GM12878 (cell line): ENCODE data around the gene HOOK2. TPM values are rescaled to one million over a fixed set of nuclear protein-coding genes. Genes with fewer than 3 reads are reported as not detected.

Experiments
- CBFB ChIP-seq: IDR thresholded peaks from 2 replicates; pipeline ENCODE4 v1.6.1; 2016; ENCODE audit warnings: antibody characterized with exemption, low read depth
- CUX1 ChIP-seq: IDR thresholded peaks from 2 replicates; pipeline ENCODE4 v1.6.1; 2012; ENCODE audit warnings: improper control_type of control experiment, low read depth, low read length; ENCODE audit not compliant: insufficient replicate concordance
- HDGF ChIP-seq: fragments of 450-650 bp; IDR thresholded peaks from 2 replicates; pipeline ENCODE4 v1.6.1; 2016; ENCODE audit warnings: antibody characterized with exemption
- KDM1A ChIP-seq: fragments of 200-600 bp; sonication (generic); IDR thresholded peaks from 2 replicates; pipeline ENCODE4 v1.6.1; 2016; ENCODE audit warnings: borderline replicate concordance
- MYB ChIP-seq: fragments of 150-350 bp; IDR thresholded peaks from 2 replicates; pipeline ENCODE4 v1.6.1; 2014; ENCODE audit warnings: mild to moderate bottlenecking, low read depth, low read length, borderline replicate concordance
- NR2C2 ChIP-seq: IDR thresholded peaks from 2 replicates; pipeline ENCODE4 v1.6.1; 2011; ENCODE audit warnings: borderline replicate concordance, low read depth; ENCODE audit not compliant: control insufficient read depth, insufficient read length
- PKNOX1 ChIP-seq: fragments of 450-650 bp; IDR thresholded peaks from 2 replicates; pipeline ENCODE4 v1.6.1; 2016; ENCODE audit warnings: mild to moderate bottlenecking
- POLR2AphosphoS5 ChIP-seq: IDR thresholded peaks from 2 replicates; pipeline ENCODE4 v1.6.1; 2011; ENCODE audit warnings: mild to moderate bottlenecking, low read length, inconsistent platforms
- RAD51 ChIP-seq: fragments of 450-650 bp; IDR thresholded peaks from 2 replicates; pipeline ENCODE4 v1.6.1; 2016; ENCODE audit warnings: moderate library complexity, mild to moderate bottlenecking, inconsistent platforms
- SMARCA5 ChIP-seq: fragments of 450-650 bp; IDR thresholded peaks from 2 replicates; pipeline ENCODE4 v1.6.1; 2017; ENCODE audit warnings: mild to moderate bottlenecking
- TCF12 ChIP-seq: IDR thresholded peaks from 2 replicates; pipeline ENCODE4 v1.6.1; 2011; ENCODE audit warnings: low read depth, mild to moderate bottlenecking, low read length
- polyA plus RNA-seq, 11 experiments: library from polyadenylated mRNA; depleted of rRNA in 4 of 11; unstranded in 6 of 11; stranded (reverse) in 5 of 11; fragments of >200 nt; fragmentation: Nextera tagmentation in 4 of 11; fragmentation: Illumina TruSeq in 1 of 11; extraction: Ambion mirVana in 4 of 11; extraction: Trizol in 1 of 11; gene quantifications; 1 replicate in 1 of 11; 2 replicates in 10 of 11; pipeline versions ENCODE4 v1.2.1 to v1.2.3, GENCODE V29; 2011 to 2016; ENCODE audit warnings: inconsistent platforms in 2 of 11, missing spikeins in 2 of 11, low read depth in 1 of 11
- total RNA-seq, 4 experiments: library from RNA; depleted of rRNA in 3 of 4; stranded (reverse); fragments of >200 nt in 3 of 4; fragmentation: Illumina TruSeq in 1 of 4; extraction: Trizol in 1 of 4; gene quantifications; 2 replicates each; pipeline versions ENCODE4 v1.2.1 to v1.2.3, GENCODE V29; 2013 to 2021
- TF ChIP-seq, protein P1 (sequence below): IDR thresholded peaks from 2 replicates; pipeline ENCODE4 v1.6.1; 2012; ENCODE audit warnings: low read depth, low read length, improper control_type of control experiment
- TF ChIP-seq, protein P2 (sequence below): IDR thresholded peaks from 2 replicates; pipeline ENCODE4 v1.6.1; 2011; ENCODE audit warnings: mild to moderate bottlenecking, low read depth, low read length, moderate library complexity; ENCODE audit not compliant: insufficient replicate concordance
- TF ChIP-seq, protein P3 (sequence below): fragments of 450-650 bp; IDR thresholded peaks from 2 replicates; pipeline ENCODE4 v1.6.1; 2017; ENCODE audit warnings: borderline replicate concordance

Gene HOOK2
- total and polyA plus RNA-seq, 10 of the 15 experiments (the other 5 are each of a cell fraction or from before 2014, with no cell fraction given) = 1.5 to 9.6 (median 6.2) TPM

GRCh38 chr19:12782174-12782423, 6.7 kb upstream of the HOOK2 start (continued):
- TF ChIP-seq KDM1A (no peak), POLR2AphosphoS5 (no peak), HDGF (peak; percentile 95), MYB (no peak), CUX1 (no peak), NR2C2 (no peak), TCF12 (peak; percentile 17; the same call in 1 of the 2 replicates), RAD51 (peak; percentile 37; the same call in 1 of the 2 replicates), CBFB (no peak), PKNOX1 (peak; percentile 94), SMARCA5 (peak; percentile 88; the same call in 1 of the 2 replicates)
- TF ChIP-seq, protein P1, sequence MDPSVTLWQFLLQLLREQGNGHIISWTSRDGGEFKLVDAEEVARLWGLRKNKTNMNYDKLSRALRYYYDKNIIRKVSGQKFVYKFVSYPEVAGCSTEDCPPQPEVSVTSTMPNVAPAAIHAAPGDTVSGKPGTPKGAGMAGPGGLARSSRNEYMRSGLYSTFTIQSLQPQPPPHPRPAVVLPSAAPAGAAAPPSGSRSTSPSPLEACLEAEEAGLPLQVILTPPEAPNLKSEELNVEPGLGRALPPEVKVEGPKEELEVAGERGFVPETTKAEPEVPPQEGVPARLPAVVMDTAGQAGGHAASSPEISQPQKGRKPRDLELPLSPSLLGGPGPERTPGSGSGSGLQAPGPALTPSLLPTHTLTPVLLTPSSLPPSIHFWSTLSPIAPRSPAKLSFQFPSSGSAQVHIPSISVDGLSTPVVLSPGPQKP = no peak
- TF ChIP-seq, protein P2, sequence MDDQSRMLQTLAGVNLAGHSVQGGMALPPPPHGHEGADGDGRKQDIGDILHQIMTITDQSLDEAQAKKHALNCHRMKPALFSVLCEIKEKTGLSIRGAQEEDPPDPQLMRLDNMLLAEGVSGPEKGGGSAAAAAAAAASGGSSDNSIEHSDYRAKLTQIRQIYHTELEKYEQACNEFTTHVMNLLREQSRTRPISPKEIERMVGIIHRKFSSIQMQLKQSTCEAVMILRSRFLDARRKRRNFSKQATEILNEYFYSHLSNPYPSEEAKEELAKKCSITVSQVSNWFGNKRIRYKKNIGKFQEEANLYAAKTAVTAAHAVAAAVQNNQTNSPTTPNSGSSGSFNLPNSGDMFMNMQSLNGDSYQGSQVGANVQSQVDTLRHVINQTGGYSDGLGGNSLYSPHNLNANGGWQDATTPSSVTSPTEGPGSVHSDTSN = peak; percentile 71
- TF ChIP-seq, protein P3, sequence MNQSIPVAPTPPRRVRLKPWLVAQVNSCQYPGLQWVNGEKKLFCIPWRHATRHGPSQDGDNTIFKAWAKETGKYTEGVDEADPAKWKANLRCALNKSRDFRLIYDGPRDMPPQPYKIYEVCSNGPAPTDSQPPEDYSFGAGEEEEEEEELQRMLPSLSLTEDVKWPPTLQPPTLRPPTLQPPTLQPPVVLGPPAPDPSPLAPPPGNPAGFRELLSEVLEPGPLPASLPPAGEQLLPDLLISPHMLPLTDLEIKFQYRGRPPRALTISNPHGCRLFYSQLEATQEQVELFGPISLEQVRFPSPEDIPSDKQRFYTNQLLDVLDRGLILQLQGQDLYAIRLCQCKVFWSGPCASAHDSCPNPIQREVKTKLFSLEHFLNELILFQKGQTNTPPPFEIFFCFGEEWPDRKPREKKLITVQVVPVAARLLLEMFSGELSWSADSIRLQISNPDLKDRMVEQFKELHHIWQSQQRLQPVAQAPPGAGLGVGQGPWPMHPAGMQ = peak; percentile 44; the same call in 1 of the 2 replicates
